Measurements from ENCODE around the gene NCAM1. TPM values are rescaled to one million over a fixed set of nuclear protein-coding genes. Genes with fewer than 3 reads are reported as not detected.

NCAM1 gene
- total RNA-seq, 1 experiment from 2014 or later = 3.7 TPM

DNA sequence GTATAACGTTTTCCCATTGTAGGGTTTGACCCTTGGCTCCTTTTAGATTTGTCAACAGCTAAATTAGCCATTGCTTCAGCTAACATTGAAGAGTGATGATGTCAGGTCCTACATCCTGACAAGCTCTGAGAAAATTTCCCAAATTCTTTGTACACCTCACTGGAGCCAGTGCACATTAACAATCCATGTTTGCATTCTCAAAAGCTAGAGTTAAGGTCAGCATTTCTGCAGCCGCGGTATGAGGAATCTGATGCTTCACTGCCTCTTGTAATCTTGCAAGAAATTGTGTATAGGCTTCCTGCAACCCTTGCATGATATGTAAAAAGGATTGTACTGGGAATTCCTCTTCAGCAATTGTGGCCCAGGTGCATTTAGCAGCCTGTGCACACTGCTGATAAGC is 33.1 kb upstream of the NCAM1 start:
- TF ChIP-seq, protein P1, sequence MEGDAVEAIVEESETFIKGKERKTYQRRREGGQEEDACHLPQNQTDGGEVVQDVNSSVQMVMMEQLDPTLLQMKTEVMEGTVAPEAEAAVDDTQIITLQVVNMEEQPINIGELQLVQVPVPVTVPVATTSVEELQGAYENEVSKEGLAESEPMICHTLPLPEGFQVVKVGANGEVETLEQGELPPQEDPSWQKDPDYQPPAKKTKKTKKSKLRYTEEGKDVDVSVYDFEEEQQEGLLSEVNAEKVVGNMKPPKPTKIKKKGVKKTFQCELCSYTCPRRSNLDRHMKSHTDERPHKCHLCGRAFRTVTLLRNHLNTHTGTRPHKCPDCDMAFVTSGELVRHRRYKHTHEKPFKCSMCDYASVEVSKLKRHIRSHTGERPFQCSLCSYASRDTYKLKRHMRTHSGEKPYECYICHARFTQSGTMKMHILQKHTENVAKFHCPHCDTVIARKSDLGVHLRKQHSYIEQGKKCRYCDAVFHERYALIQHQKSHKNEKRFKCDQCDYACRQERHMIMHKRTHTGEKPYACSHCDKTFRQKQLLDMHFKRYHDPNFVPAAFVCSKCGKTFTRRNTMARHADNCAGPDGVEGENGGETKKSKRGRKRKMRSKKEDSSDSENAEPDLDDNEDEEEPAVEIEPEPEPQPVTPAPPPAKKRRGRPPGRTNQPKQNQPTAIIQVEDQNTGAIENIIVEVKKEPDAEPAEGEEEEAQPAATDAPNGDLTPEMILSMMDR (IDR thresholded peaks at IDR 0.05; ENCODE audit: unreplicated experiment) = no peak
- no TSS peak for BruUV-seq (replicated peaks)
- H3K9me3 Mint-ChIP-seq (ENCODE audit: low read depth, unreplicated experiment) = no peaks in the 10 kb centered on the region
- DNase-seq = no peak
- no peak overlapping the region for H3K27ac Mint-ChIP-seq (ENCODE audit: unreplicated experiment)
- H3K4me3 Mint-ChIP-seq (ENCODE audit: low read depth, unreplicated experiment) = no peak overlapping the region
- H3K36me3 Mint-ChIP-seq (ENCODE audit: insufficient read depth, unreplicated experiment) = no peaks in the 10 kb centered on the region
- intact Hi-C loops (cut with micrococcal nuclease; ENCODE audit: unreplicated experiment) = no loop called here
- no peaks in the 10 kb centered on the region for H3K4me1 Mint-ChIP-seq (ENCODE audit: low read depth, unreplicated experiment)
- peaks cover 51% of the 10 kb centered on the region for H3K27me3 Mint-ChIP-seq (ENCODE audit: unreplicated experiment)
- CTCF ChIA-PET = no interaction called here

DNA sequence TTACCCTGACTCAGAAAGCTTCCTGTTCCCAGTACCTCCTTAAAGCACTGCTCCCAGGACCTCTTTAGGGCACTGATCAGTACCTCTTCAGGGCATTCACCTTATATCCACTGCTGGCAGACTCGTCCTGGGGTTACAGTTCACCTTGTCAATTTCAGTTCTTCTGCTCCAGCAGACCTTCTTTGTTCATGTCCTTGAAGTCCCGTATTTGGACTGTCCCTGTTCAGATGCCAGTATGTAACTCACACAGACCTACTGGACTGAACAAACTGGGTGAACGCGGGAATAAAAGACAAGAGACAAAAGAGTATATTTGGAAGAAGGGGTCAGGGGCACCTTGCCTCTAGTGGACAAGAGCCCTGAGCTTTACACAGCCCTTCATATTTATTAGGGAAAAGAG is 31.8 kb upstream of the NCAM1 start:
- H3K27ac Mint-ChIP-seq (ENCODE audit: unreplicated experiment) = no peak overlapping the region
- BruUV-seq (replicated peaks) = no TSS peak
- intact Hi-C loops (cut with micrococcal nuclease; ENCODE audit: unreplicated experiment) = no loop called here
- CTCF ChIA-PET = no interaction called here
- no peak overlapping the region for H3K4me3 Mint-ChIP-seq (ENCODE audit: low read depth, unreplicated experiment)
- peaks cover 51% of the 10 kb centered on the region for H3K27me3 Mint-ChIP-seq (ENCODE audit: unreplicated experiment)
- H3K9me3 Mint-ChIP-seq (ENCODE audit: low read depth, unreplicated experiment) = no peaks in the 10 kb centered on the region
- no peak for DNase-seq
- TF ChIP-seq, protein P1 (IDR thresholded peaks at IDR 0.05; ENCODE audit: unreplicated experiment) = no peak
- H3K4me1 Mint-ChIP-seq (ENCODE audit: low read depth, unreplicated experiment) = no peaks in the 10 kb centered on the region
- H3K36me3 Mint-ChIP-seq (ENCODE audit: insufficient read depth, unreplicated experiment) = no peaks in the 10 kb centered on the region

DNA sequence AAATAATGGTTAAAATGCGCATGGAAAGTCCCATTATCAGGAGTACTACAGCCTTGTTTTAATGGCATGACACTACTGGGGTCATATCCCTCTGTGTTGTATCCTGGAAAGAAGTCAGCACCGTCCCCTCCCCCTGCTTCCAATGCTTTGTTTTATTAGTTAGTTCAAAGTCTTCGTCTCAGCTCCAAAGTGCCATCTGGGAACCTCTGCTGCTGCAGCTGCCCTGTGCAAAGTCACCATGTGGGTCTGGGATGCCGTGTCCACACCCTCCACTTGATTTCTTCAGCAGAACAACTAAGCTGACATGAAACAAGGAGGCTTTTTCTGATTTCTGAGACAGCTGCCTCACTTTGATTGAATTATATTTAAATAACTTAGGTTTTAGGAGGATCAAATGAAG is 29.5 kb upstream of the NCAM1 start:
- H3K4me1 Mint-ChIP-seq (ENCODE audit: low read depth, unreplicated experiment) = no peaks in the 10 kb centered on the region
- no peak overlapping the region for H3K4me3 Mint-ChIP-seq (ENCODE audit: low read depth, unreplicated experiment)
- H3K27me3 Mint-ChIP-seq (ENCODE audit: unreplicated experiment) = peaks cover 48% of the 10 kb centered on the region
- no peaks in the 10 kb centered on the region for H3K36me3 Mint-ChIP-seq (ENCODE audit: insufficient read depth, unreplicated experiment)
- H3K9me3 Mint-ChIP-seq (ENCODE audit: low read depth, unreplicated experiment) = no peaks in the 10 kb centered on the region
- TF ChIP-seq, protein P1 (IDR thresholded peaks at IDR 0.05; ENCODE audit: unreplicated experiment) = no peak
- intact Hi-C loops (cut with micrococcal nuclease; ENCODE audit: unreplicated experiment) = no loop called here
- no TSS peak for BruUV-seq (replicated peaks)
- DNase-seq = no peak
- no peak overlapping the region for H3K27ac Mint-ChIP-seq (ENCODE audit: unreplicated experiment)
- CTCF ChIA-PET = no interaction called here

DNA sequence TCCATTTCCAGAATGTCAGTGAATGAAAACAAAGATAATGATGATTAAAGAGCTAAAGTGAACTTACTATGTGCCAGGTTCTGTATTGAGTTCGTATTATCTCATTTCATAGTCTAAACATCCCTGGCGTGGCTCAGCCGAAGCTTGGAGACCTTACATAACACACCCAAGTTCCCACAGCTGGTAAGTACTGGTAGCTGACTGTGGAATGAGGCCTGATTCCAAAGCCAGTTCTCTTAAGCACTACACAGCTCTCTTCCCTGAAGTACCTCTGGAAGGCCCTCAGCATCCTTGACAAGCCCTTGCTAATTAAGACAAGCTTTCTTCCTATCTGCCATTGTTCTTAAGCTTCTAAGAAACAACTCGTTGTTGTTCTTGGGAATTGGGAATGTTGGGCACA is 28.6 kb upstream of the NCAM1 start:
- no TSS peak for BruUV-seq (replicated peaks)
- no peak for DNase-seq
- intact Hi-C loops (cut with micrococcal nuclease; ENCODE audit: unreplicated experiment) = no loop called here
- H3K27me3 Mint-ChIP-seq (ENCODE audit: unreplicated experiment) = peaks cover 48% of the 10 kb centered on the region
- H3K27ac Mint-ChIP-seq (ENCODE audit: unreplicated experiment) = no peak overlapping the region
- H3K9me3 Mint-ChIP-seq (ENCODE audit: low read depth, unreplicated experiment) = no peaks in the 10 kb centered on the region
- H3K4me1 Mint-ChIP-seq (ENCODE audit: low read depth, unreplicated experiment) = no peaks in the 10 kb centered on the region
- no peaks in the 10 kb centered on the region for H3K36me3 Mint-ChIP-seq (ENCODE audit: insufficient read depth, unreplicated experiment)
- TF ChIP-seq, protein P1 (IDR thresholded peaks at IDR 0.05; ENCODE audit: unreplicated experiment) = no peak
- H3K4me3 Mint-ChIP-seq (ENCODE audit: low read depth, unreplicated experiment) = no peak overlapping the region
- CTCF ChIA-PET = no interaction called here

DNA sequence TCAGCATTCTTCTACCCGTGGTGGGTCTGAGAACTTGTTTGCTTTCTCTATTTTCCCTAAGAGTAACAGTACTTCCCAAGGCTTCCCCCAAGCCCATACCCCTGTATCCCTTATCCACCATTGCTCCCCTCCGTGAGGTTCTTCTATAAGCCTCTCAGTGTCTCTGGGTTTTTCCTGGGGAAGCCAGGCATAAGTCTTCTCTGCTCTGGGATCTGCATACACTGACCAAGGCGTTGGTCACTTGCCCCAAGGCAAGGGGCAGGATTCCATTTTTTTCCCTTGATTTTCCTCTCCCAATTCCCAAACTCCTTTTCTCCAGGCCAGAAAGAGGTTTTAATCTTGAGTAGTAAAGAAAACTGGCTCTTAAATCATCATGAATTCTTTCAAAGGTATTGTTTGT is 27.2 kb upstream of the NCAM1 start:
- Mint-ChIP-seq H3K4me1 (ENCODE audit: low read depth, unreplicated experiment) (no peaks in the 10 kb centered on the region), H3K27ac (ENCODE audit: unreplicated experiment) (no peak overlapping the region), H3K36me3 (ENCODE audit: insufficient read depth, unreplicated experiment) (no peaks in the 10 kb centered on the region), H3K27me3 (ENCODE audit: unreplicated experiment) (peaks cover 60% of the 10 kb centered on the region), H3K4me3 (ENCODE audit: low read depth, unreplicated experiment) (no peak overlapping the region), H3K9me3 (ENCODE audit: low read depth, unreplicated experiment) (no peaks in the 10 kb centered on the region)
- intact Hi-C loops (cut with micrococcal nuclease; ENCODE audit: unreplicated experiment) = no loop called here
- no peak for DNase-seq
- TF ChIP-seq, protein P1 (IDR thresholded peaks at IDR 0.05; ENCODE audit: unreplicated experiment) = no peak
- BruUV-seq (replicated peaks) = no TSS peak
- CTCF ChIA-PET = no interaction called here

Measured in Calu3 (cell line).